ENCODE results near the gene PRF1. TPM values are rescaled to one million over a fixed set of nuclear protein-coding genes. Genes with fewer than 3 reads are reported as not detected.
"Not testable (repeated sequence)": the region's sequence is repeated elsewhere in the genome, so short reads cannot be mapped to it uniquely, and the experiment has no call there.

Gene PRF1
- total RNA-seq, 1 experiment from 2014 or later, result not detected

DNA sequence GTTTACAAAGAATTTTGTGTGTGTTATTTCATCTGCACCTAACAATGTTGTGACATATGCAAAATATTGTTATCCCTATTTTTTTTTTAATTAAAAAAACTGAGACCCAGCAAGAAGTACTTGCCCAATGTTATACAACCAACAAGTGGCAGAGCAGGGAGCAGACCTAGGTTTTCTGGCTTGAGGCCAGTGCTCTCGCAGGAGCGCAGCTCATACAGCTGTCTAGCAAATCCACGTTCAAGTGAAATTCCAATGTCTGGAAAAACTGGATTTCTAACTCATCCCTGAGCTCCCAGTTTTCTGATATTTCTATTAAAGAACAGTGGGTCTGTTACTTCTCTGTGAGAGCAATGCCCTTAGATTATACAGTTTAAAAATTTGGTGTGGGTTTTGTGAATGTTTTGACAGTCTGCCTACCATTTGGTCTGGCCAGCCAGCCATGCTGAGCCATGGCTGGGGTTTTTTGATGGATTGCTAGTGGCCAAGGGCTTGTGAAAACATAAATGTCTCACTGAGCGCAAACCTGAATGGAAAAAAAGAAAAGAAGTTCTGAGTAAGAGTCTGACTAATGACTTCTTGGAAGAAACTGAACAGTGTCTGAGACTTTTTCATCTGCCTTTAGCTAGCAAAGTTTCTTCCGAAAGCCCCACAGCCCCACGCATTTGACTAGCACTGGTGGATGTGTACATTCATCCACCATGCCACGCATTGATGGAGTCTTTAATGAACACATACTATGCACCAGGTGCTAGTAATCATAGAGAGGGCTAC, 15.4 kb upstream of the PRF1 start:
- no peak for DNase-seq (ENCODE audit: low spot score)

DNA sequence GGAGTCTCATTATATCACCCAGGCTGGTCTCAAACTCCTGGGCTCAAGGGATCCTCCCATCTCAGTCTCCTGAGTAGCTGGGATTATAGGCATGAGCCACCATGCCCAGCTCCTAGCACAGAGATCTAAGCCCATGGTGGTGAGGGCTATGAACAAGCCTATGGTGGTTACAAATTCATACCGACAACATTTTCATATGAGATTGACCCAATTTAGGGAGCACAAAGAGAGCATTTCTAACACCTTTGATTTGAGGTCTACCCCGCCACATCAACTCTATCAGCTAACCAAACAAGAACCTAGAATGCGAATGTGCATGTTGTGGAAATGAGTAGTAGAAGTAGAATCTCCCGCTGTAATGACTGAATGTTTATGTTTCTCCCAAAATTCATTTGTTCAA, 14.2 kb upstream of the PRF1 start:
- no peak for DNase-seq (ENCODE audit: low spot score)

DNA sequence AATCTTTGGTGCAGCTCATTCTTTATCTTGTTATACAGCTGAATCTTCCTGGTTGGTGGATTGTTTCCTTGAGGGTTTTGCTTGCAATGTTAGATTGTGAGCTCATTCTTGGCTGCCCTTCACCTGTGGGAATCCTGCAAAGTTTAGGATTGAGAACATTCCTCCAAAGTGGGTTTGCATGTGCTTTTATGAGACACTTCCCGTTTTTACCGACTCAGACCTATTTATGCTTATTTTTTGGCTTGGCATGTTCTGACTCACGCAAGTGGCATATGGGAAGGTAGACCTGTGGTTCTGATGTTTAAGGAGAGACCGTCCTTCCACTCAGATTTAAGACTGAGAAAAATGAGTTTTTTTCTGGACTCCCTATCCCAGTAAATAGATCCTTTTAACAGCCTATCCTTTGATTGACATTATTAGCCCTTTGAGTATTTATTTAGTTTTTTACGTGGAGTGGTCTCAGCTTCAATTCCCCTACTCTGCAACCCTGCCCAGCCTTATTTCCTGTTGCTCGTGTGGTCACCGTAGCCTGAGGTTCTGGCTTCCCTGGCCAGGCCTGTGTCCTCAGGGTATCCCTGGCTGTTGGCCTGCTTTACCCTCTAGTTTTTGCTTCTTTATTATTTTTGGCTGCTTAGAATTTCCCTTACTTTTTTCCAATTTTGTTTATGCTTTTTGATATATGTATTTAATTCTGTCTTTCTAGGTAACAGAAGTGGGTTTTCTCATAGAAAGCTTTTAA, 13.4 kb upstream of the PRF1 start:
- no peak for DNase-seq (ENCODE audit: low spot score)

DNA sequence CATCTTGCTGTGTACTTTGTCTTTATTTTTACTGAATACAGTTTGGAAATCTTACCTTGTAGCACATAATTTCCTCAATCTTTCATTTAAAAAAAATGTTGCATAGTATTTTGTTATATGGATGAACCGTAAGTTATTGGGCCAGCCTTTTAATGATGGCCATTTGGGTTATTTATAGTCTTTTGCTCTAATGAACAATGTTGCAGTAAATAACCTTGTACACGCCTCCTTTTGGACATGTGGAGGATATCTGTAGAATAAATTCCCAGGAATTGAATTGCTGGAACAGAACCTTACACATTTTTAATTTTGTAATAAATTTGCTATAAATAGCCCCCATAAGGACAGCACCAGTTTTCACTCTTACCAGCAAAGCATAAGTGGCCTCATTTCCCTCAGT, 12.7 kb upstream of the PRF1 start:
- no peak for DNase-seq (ENCODE audit: low spot score)

DNA sequence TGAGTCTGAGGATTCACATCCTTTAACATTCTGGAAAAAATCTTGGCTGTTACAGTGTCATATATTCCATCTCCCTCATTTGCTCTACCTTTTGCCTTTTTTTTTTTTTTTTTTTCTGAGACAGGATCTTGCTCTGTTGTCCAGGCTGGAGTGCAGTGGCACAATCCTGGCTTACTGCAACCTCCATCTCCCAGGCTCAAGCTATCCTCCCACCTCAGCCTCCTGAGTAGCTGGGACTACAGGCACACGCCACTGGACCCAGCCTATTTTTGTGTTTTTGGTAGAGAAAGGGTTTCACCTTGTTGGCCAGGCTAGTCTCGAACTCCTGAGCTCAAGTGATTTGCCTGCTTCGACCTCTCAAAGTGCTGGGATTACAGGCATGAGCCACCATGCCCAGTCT, 11.8 kb upstream of the PRF1 start:
- not testable (repeated sequence) for DNase-seq (ENCODE audit: low spot score)

DNA sequence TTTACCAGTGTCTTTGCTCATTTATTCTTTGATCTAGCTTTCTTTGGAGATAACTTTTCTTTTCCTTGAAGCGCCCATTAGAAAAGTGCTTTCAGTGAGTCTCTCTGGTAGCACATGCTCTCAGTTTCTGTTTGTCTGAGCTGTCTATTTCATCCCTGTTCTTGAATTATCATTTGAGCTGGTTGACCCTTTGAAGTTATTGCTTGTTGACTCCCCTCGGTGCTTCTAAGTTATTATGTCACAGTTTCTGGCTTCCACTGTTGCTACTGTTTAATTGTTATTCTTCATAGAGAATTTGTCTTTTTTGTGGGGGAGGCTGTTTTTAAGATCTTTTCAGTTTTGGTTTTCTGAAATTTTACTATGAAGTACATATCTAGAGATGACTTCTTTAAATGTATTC, 11.4 kb upstream of the PRF1 start:
- DNase-seq (ENCODE audit: low spot score), result no peak

DNA sequence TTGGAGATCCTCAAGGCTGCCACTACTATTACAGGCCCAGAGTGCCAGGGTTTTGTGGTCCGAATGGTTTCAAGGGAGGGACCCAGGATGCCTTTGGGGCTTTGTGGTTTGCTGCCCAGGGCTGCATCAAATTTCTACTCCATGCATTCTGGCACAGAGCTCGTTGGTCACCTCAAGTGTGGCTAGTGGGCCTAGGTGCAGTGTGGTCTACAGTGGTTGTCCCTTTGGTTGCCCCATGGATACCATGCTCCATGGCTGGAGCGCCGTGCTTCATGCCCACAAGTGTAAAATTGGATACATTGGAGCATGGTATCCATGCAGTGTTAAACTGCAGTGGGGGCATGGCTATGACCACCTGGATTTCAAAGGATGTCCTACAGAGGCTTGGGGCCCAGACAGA, 5.4 kb upstream of the PRF1 start:
- DNase-seq (ENCODE audit: low spot score), result no peak

DNA sequence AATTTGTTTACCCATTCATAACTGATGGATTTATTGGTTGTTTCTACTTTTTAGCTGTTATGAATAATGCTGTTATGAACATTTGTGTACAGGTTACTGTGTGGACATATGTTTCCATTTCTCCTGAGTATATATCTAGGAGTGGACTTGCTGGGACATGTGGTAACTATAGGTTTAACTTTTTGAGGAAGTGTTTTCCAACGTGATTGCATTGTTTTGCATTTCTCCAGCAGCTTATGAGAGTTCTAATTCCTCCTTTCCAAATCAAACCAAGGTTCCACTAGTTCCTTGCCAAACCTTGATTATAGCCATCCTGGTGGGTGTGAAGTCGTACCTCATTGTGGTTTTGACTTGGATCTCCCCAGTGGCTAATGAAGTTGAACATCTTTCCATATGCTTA, 2.6 kb upstream of the PRF1 start:
- DNase-seq (ENCODE audit: low spot score), result no peak

DNA sequence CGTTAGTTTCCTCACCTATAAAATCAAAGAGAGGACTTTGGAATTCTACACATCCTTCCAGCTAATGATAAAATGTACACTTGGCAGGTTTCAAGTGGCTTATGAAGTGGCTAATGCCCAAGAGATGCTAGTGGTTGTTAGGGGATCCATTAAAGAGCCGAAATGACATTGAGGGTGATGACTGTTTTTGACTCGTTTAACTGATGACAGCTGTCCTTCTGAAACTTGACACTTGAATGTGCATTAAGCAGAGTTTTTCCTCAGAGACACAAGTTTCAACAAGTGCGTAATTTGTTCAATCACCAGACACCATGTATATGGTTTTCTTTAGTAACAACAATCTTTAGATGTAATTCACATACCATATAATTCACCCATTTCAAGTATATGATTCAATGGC, 1.6 kb upstream of the PRF1 start:
- no peak for DNase-seq (ENCODE audit: low spot score)

DNA sequence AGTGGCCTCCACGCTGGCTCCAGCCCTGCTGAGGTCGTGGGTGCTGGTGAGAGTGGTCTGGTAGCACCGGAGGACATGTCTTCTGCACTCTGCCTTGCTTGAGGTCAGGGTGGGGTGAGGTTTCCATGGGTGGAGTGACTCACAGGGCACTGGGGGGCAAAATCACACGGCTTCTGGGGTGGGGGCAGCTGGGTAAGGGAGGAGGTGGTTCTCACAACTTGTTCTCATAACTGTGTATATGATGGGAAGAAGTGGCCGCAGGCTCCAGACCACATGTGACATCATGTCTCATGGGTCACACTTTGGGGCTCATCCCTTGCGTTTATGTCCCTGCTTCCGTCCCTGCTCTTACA, 884 bp upstream of the PRF1 start:
- no peak for DNase-seq (ENCODE audit: low spot score)

DNA sequence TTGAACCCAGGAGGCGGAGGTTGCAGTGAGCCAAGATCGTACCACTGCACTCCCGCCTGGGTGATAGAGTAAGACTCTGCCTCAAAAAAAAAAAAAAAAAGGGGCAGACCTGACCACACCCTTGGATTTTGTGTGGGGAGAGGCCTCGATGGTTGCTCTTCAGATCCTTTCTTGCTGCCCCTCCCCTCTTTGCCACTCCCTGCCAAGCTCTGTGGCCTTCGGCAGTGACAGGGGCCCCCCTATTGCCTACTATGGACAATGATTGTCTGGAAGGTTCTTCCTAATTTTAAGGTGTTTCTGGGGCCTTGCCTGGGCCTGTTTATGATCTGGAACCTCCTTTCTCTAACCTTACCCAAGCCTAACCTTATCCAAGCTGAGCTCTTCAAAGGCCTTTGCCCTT, 795 bp downstream of the PRF1 start:
- no peak for DNase-seq (ENCODE audit: low spot score)

DNA sequence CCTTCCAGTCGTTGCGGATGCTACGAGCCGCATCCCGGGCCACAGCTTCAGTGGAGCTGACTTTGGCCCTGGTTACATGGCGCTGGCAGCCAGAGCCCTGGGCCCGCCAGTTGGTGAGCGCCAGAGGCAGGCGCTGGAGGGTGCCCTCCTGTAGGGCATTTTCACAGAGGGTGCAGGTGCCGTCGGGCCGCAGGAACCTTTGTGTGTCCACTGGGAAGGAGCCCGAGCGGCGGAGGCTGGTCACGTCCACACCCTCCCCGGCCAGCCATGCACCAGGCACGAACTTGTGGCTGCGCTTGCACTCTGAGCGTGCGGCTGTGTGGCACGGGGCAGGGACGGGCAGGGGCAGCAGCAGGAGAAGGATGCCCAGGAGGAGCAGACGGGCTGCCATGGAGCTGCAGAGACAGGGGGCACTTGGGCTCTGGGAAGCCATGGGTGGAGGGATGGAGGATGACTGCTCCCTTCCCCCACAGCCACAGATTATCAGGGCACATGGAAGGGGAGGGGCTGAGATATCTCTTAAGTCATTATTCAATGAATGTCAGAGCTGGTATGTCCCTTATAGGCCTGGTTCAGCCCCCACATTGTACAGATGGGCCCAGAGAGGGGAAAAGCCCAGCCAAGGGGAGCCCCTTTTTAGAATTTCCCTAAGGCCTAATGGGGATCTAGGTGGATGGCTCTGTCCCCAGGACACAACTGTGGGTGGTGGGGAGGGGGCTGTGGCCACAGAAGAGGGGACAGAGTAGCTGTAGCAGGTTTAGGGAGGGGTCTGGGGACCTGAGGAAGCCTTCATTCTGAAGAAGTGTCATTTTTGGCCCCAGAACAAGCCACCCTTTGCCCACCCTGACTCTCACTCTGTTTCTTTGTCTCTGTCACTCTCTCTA, 1.8 kb downstream of the PRF1 start:
- no peak for DNase-seq (ENCODE audit: low spot score)

DNA sequence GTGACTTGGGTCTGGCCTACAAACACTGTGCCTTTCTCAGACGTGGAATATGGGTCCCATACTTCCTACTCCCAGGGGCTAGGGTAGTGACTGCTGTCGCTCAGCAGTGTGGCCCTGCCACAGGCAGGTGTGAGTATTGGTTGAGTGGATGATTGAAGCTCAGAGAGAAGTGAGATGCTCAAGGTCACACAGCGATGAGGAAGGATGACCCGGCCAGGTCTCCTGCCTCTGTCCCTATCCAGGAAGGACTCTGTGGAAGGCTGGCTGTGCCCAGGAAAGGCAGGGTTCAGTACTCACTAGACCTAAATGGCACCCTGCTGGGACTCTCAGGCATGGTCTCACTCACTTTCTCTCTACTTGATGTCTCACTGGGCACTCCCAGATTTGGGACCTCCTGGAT, 2.8 kb downstream of the PRF1 start:
- DNase-seq (ENCODE audit: low spot score), result no peak

DNA sequence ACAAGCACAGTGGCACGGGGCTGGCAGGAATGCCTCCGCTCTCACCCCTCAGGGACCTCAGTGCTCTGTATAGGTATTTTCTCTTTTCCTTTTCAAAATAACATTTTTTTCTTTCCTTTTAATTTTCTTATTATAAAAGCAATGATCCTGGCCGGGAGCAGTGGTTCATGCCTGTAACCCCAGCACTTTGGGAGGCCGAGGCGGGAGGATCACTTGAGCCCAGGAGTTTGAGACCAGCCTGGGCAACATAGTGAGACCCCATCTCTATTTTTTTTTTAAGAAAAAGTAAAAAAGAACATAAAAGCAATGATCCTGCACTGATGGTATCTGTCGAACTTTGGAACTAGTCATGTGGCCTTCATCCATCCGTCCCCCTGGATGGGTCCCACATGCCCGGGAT, 3.2 kb downstream of the PRF1 start:
- DNase-seq (ENCODE audit: low spot score), result no peak

DNA sequence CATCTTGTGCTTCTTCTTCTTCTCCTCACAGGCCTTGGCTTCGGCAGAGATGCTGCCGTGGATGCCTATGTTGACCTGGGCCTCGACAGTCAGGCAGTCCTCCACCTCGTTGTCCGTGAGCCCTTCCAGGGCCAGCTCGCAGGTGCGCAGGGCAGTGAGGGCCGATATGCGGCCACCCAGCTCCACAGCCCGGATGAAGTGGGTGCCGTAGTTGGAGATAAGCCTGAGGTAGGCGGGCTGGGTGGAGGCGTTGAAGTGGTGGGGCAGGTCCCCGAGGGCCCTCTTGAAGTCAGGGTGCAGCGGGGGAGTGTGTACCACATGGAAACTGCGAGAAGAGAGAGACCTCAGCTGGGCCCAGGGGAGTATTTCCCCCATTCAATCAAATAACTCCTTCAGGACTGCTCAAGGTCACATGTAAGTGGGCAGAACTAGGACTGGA, 3.7 kb downstream of the PRF1 start:
- no peak for DNase-seq (ENCODE audit: low spot score)

DNA sequence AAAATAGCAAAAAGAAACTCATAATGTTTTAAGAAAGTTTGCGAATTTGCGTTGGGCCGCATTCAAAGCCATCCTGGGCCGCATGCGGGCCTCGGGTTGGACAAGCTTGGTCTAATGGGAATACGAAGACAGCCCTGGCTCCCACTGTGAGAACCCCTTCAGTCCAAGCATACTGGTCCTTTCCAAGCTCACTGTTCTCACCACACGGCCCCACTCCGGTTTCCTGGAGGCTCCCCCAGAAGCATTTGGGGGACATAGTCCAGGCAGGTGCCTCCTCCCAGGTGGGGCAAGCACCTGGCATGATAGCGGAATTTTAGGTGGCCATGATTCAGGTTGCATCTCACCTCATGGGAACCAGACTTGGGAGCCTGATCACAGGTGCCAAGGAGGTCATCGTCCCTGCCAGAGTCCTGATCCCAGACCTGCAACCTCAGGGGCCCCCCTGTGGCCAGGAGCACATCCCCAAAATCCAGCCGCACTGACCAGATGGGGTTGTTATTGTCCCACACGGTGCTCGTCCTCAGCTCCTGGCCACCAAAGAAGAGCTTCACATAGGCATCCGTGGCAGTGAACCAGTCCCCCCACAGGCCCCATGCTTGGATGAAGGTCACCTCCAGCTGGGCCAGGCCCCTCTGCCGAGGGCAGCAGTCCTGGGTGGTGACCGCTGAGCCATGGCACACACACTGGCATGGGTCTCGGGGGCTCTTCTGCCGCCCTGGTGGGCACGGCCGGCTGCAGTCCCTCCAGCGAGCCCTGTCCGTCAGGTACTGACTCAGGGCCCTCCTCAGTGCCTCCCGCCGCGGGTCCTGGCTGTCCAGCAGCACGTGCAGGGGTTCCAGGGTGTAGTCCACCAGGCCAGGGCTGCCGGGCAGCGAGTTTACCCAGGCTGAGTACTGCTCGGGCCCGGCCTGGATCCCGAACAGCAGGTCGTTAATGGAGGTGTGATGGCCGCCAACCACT, 4.4 kb downstream of the PRF1 start:
- no peak for DNase-seq (ENCODE audit: low spot score)

DNA sequence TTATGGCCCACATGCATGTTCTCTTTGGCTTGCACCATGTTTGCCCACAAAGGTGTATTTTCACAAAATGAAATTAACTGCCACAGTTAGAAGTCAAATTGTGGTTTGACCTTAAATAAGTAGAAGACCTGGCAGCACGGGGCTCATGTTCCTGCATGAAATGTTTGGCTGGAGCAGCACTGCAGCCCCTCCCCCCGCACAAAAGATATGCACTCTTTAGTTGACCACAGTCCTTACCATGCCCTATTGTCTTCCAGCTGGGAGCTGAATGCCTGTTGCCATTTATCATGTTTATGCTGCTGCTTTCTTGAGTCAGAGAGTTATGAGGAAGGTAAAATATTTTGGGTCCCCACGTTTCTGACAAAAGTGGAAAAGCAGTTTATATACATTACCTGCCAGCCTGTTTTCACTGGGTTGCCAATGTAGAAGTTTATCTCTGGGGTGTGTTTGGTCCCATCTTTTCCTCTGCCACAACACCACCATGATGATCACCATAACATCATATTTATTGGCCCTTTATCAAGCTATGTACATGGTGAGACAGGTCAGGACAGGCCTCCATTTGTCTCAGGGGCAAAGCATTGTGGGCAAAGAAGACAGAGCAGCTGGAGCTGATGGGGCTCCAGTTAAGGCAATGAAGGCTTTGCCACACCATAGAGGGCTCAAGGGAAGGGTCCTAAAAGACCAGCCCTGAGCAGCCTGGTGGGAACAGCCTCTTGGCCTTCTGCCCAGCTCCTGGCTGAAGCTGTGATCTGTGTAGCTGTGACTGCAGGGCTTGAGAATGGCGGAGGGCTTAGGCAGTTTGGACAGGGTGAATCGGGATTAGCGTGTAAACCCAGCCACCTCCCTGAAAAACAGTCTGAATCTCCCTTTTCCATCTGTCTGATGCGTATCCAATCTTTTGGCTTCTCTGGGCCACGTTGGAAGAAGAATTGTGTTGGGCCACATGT, 5.4 kb downstream of the PRF1 start:
- no peak for DNase-seq (ENCODE audit: low spot score)

DNA sequence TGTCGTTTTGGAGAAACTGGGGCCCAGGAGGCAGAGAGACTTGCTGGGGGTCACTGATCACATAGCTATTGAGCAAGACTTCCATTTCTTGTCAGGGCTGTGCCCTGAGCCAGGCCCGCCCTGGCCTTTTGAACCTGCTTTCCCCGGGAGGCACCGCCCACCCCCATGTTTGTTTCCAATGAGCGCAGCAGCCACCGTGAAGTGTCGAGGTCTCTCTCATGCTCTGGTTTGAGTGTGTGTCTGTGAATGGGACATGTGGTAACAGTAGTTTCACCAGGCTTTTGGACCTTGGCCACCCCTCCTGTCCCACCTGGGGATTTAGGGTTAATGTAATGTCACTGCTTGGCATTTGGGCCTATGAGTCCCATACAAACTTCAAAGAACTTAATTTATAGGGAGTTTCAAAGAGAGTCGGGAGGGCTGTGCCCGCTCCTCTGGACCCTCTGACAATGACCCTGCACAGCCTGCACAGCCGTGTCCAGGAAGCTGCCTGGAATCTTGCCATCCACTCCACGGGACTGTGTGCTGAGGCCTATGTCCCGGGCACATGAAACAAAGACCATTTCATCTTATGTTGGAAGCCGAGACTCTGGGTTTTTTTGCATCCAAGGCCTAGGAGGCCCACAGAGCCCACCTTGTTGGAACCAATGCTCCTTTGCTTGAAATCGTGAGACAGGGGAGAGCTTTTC, 6.3 kb downstream of the PRF1 start:
- no peak for DNase-seq (ENCODE audit: low spot score)

DNA sequence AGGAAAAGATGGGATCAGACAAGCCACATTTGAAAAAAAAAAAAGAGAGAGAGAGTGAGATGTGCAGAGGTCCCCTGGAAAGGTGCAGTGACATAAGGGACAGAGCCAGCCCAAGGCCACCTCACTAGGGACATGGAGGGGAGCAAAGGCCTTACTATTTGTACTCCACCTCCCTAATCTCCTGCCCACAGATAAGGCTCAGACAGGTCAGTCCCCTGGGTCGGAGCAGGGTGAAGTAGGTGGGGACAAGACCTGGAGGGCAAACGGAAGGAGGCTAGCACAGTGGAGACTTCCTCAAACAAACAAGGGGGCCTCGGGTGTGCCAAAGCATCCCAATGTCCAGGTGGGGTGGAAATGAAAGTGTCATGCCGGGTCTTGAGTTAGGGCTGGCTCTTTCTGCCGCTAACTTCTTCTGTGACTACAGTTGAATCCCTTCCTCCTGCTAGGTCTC, 7.0 kb downstream of the PRF1 start:
- no peak for DNase-seq (ENCODE audit: low spot score)

Data from HT-29 (cell line).